B cell (primary cell): ENCODE data around the gene ENO2. TPM values are rescaled to one million over a fixed set of nuclear protein-coding genes. Genes with fewer than 3 reads are reported as not detected.
A peak's percentile ranks its signal among the peaks of the same experiment; 100 is the strongest.

Source experiments
- ATAC-seq: fragments of 200-7000 bp; cut with Tn5 transposase; one replicate; pipeline ENCODE4 v1.10.0; 2021; ENCODE audit warnings: low read depth, mild to moderate bottlenecking, moderate number of reproducible peaks, moderate library complexity
- CTCF ChIA-PET: fragments of 350-600 bp; sonication (Branson Sonifier 250); formaldehyde crosslinking; loops from one replicate; lab custom pipeline; 2021; ENCODE audit warnings: antibody characterized with exemption, inconsistent platforms; lab: Charles Lee
- POLR2A ChIA-PET: fragments of 350-600 bp; sonication (Branson Sonifier 250); formaldehyde crosslinking; loops from one replicate; lab custom pipeline; 2021; ENCODE audit warnings: antibody characterized with exemption; lab: Charles Lee
- DNase-seq: peaks from one replicate; pipeline ENCODE4 v3.0.0; 2013
- H2AFZ ChIP-seq: 2 replicates; pipeline ENCODE4 v1.6.1; 2012; ENCODE audit warnings: mild to moderate bottlenecking, low read depth, low read length; ENCODE audit not compliant: insufficient read depth, poor library complexity, severe bottlenecking
- H3K27ac ChIP-seq, 2 donors: 1 replicate in 1 of 2; 2 replicates in 1 of 2; pipeline ENCODE4 v1.5.1; 2012 to 2013; ENCODE audit warnings: low read length in 2 of 2, mild to moderate bottlenecking in 2 of 2, moderate library complexity in 1 of 2
- H3K27me3 ChIP-seq, 4 experiments: fragments of 200-600 bp in 1 of 4; sonication (generic) in 1 of 4; replicated peaks in 1 of 4; 1 replicate in 2 of 4; 2 replicates in 2 of 4; pipeline versions ENCODE4 v1.6.1 to v1.7.0; 2013 to 2016; ENCODE audit warnings: low read length in 3 of 4, mild to moderate bottlenecking in 2 of 4, mixed read lengths in 1 of 4, moderate library complexity in 1 of 4; ENCODE audit not compliant: insufficient read depth in 4 of 4, control insufficient read depth in 3 of 4; ENCODE audit errors: control extremely low read depth in 1 of 4
- H3K36me3 ChIP-seq, 2 experiments: replicated peaks in 1 of 2; 1 replicate in 1 of 2; 2 replicates in 1 of 2; pipeline versions ENCODE4 v1.6.1 to v1.7.1; 2013; ENCODE audit warnings: low read length in 1 of 2; ENCODE audit not compliant: insufficient read depth in 2 of 2, control insufficient read depth in 1 of 2; ENCODE audit errors: control extremely low read depth in 1 of 2, extremely low read depth in 1 of 2
- H3K4me1 ChIP-seq, 2 donors: fragments of 200-600 bp in 1 of 2; sonication (generic) in 1 of 2; 1 replicate in 1 of 2; 2 replicates in 1 of 2; pipeline versions ENCODE4 v1.5.1 to v1.6.1; 2013 to 2017; ENCODE audit warnings: low read length in 2 of 2; ENCODE audit not compliant: control insufficient read depth in 2 of 2, insufficient read depth in 2 of 2
- H3K4me2 ChIP-seq: replicated peaks from 2 replicates; pipeline ENCODE3; 2012; ENCODE audit warnings: mild to moderate bottlenecking, low read depth, low read length; ENCODE audit not compliant: poor library complexity, severe bottlenecking
- H3K4me3 ChIP-seq, 5 experiments: fragments of 200-600 bp in 1 of 5; sonication (generic) in 1 of 5; 1 replicate in 3 of 5; 2 replicates in 2 of 5; pipeline versions ENCODE4 v1.5.1 to v1.7.0; 2011 to 2016; ENCODE audit warnings: low read length in 4 of 5, mild to moderate bottlenecking in 4 of 5, low read depth in 2 of 5, control low read depth in 1 of 5, moderate library complexity in 1 of 5; ENCODE audit not compliant: insufficient read depth in 1 of 5; ENCODE audit errors: control extremely low read depth in 1 of 5, extremely low read depth in 1 of 5
- H3K79me2 ChIP-seq: fragments of 200-600 bp; sonication (generic); one replicate; pipeline ENCODE4 v1.6.0; 2016; ENCODE audit warnings: low read length; ENCODE audit not compliant: control insufficient read depth, insufficient read depth
- H3K9ac ChIP-seq: fragments of 200-600 bp; sonication (generic); 2 replicates; pipeline ENCODE4 v1.6.1; 2017; ENCODE audit warnings: mild to moderate bottlenecking, low read length, moderate library complexity
- H3K9me3 ChIP-seq, 3 donors: one replicate each; pipeline versions ENCODE4 v1.6.1 to v1.7.1; 2013; ENCODE audit warnings: low read length in 2 of 3; ENCODE audit not compliant: control insufficient read depth in 2 of 3, insufficient read depth in 1 of 3; ENCODE audit errors: control extremely low read depth in 1 of 3
- H4K20me1 ChIP-seq: 2 replicates; pipeline ENCODE4 v1.6.0; 2012; ENCODE audit warnings: mild to moderate bottlenecking, low read length; ENCODE audit not compliant: insufficient read depth, control insufficient read depth, poor library complexity, severe bottlenecking
- H3K27ac Mint-ChIP-seq: one replicate; pipeline ENCODE4 v1.8.0; 2021; ENCODE audit warnings: mixed read lengths
- H3K27me3 Mint-ChIP-seq: one replicate; pipeline ENCODE4 v1.8.0; 2021; ENCODE audit warnings: mixed read lengths
- H3K4me1 Mint-ChIP-seq: one replicate; pipeline ENCODE4 v1.8.0; 2021; ENCODE audit warnings: mixed read lengths
- H3K4me3 Mint-ChIP-seq: one replicate; pipeline ENCODE4 v1.8.0; 2021; ENCODE audit warnings: mixed read lengths
- H3K9me3 Mint-ChIP-seq: one replicate; pipeline ENCODE4 v1.8.0; 2022; ENCODE audit warnings: mixed read lengths; ENCODE audit not compliant: insufficient read depth
- CTCF ChIP-seq: fragments of 200-600 bp; IDR thresholded peaks from one replicate; pipeline ENCODE4 v1.8.0; 2022; ENCODE audit warnings: antibody characterized with exemption, mild to moderate bottlenecking
- EZH2 ChIP-seq: IDR thresholded peaks from 2 replicates; pipeline ENCODE4 v1.6.1; 2012; ENCODE audit warnings: borderline replicate concordance, low read depth, mild to moderate bottlenecking, moderate library complexity, low read length; ENCODE audit not compliant: insufficient read depth, poor library complexity, severe bottlenecking
- WGBS: methylation state at CpG from one replicate; pipeline ENCODE4 v1.1.5; 2013; ENCODE audit warnings: missing lambda C conversion rate; ENCODE audit not compliant: insufficient coverage; 5-methylcytosine and 5-hydroxymethylcytosine counted together
- intact Hi-C: fragments of 100-400 bp; cut with micrococcal nuclease; formaldehyde crosslinking; loops from one replicate; pipeline ENCODE4 v1.10.0; 2022
- polyA plus RNA-seq: library from polyadenylated mRNA; depleted of rRNA; stranded (reverse); fragments of >200 nt; gene quantifications from 2 replicates; pipeline ENCODE4 v1.2.3, GENCODE V29; 2012
- total RNA-seq, 2 donors: library from RNA; stranded (reverse); fragments of 120-200 nt in 1 of 2; gene quantifications; 1 replicate in 1 of 2; 2 replicates in 1 of 2; pipeline versions ENCODE4 v1.2.3 to v1.2.4, GENCODE V29; 2013 to 2022

Gene ENO2
- total and polyA plus RNA-seq, 2 donors (not counting 1 experiment from before 2014, with no cell fraction given): 42.5 to 55.3 TPM

GRCh38 chr12:6929466-6930452 is 15.4 kb downstream of the ENO2 start:
- intact Hi-C loops: loop anchor here (1.0 kb wide), 1 partner anchor 8 kb away; no protein-coding TSS in a partner anchor
- peaks cover 37% of the 10 kb centered on the region for H3K4me1 Mint-ChIP-seq
- no peak for DNase-seq

More at GRCh38 chr12:6929466-6930452, 15.4 kb downstream of the ENO2 start:
- Histone ChIP-seq H3K4me2 (no peak overlapping the region), H3K4me1 (peaks cover 15 to 28% of the 10 kb centered on the region in 2 donors), H3K36me3 (peaks cover 0 to 11% of the 10 kb centered on the region in 2 experiments), H3K27me3 (no peaks in the 10 kb centered on the region), H4K20me1 (no peaks in the 10 kb centered on the region), H3K9me3 (no peaks in the 10 kb centered on the region), H2AFZ (peak overlapping the region; percentile 90), H3K79me2 (peaks cover 32% of the 10 kb centered on the region), H3K9ac (no peak overlapping the region), H3K4me3 (no peak overlapping the region), H3K27ac (peak overlapping the region in 1 of 2 donors; percentile 81)
- Mint-ChIP-seq H3K4me3 (peak overlapping the region; percentile 88), H3K27me3 (no peaks in the 10 kb centered on the region), H3K27ac (peak overlapping the region; percentile 89), H3K9me3 (no peaks in the 10 kb centered on the region)
- POLR2A ChIA-PET: interaction anchor here (1.2 to 6.4 kb wide), 4 partner anchors 7 to 16 kb away, joined by 3 to 37 read pairs (median 4); partner anchors contain the start of genes C12orf57, ENO2 and RNU7-1
- no peak for TF ChIP-seq EZH2
- no peak for TF ChIP-seq CTCF
- CTCF ChIA-PET: interaction anchor here (0.8 to 3.3 kb wide), 9 partner anchors 7 to 88 kb away, joined by 3 to 14 read pairs (median 5); partner anchors contain the start of genes C12orf57, LPCAT3, RNU7-1 and SPSB2
- 84% methylated on average over 4 of the region's 7 CpGs for WGBS
- ATAC-seq: no peak
